ENCODE results near the gene UBE2O.

- TF ChIP-seq, protein P1, sequence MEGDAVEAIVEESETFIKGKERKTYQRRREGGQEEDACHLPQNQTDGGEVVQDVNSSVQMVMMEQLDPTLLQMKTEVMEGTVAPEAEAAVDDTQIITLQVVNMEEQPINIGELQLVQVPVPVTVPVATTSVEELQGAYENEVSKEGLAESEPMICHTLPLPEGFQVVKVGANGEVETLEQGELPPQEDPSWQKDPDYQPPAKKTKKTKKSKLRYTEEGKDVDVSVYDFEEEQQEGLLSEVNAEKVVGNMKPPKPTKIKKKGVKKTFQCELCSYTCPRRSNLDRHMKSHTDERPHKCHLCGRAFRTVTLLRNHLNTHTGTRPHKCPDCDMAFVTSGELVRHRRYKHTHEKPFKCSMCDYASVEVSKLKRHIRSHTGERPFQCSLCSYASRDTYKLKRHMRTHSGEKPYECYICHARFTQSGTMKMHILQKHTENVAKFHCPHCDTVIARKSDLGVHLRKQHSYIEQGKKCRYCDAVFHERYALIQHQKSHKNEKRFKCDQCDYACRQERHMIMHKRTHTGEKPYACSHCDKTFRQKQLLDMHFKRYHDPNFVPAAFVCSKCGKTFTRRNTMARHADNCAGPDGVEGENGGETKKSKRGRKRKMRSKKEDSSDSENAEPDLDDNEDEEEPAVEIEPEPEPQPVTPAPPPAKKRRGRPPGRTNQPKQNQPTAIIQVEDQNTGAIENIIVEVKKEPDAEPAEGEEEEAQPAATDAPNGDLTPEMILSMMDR (IDR thresholded peaks at IDR 0.05): no peak
- TF ChIP-seq ZNF138 (CRISPR knock-in tag; conservative IDR thresholded peaks at IDR 0.05): no peak
- no peak for TF ChIP-seq FOXP1 (CRISPR knock-in tag; IDR thresholded peaks at IDR 0.05; ENCODE audit: borderline replicate concordance)
- no peak for TF ChIP-seq TEAD4 (CRISPR knock-in tag; IDR thresholded peaks at IDR 0.05)
- TF ChIP-seq CBFB (CRISPR knock-in tag; IDR thresholded peaks at IDR 0.05; ENCODE audit: low read depth): no peak
- no peak for TF ChIP-seq OVOL2 (CRISPR knock-in tag; IDR thresholded peaks at IDR 0.05; ENCODE audit: borderline replicate concordance)
Observed at GRCh38 chr17:76428511-76428910, 24.4 kb downstream of the UBE2O start.
